GM23248 (cell line): ENCODE results near the gene GRHPR. TPM values are rescaled to one million over a fixed set of nuclear protein-coding genes. Genes with fewer than 3 reads are reported as not detected.

Source experiments
- DNase-seq: peaks from one replicate; pipeline ENCODE4 v3.0.0-alpha.2; 2015
- H2AFZ ChIP-seq: fragments of 200-600 bp; sonication (generic); 2 replicates; pipeline ENCODE4 v1.6.1; 2016; ENCODE audit warnings: antibody characterized with exemption
- H3F3A ChIP-seq: fragments of 200-600 bp; sonication (generic); 2 replicates; pipeline ENCODE4 v1.6.1; 2016; ENCODE audit warnings: mild to moderate bottlenecking, antibody characterized with exemption, mixed run types; ENCODE audit not compliant: insufficient read depth
- H3K27ac ChIP-seq: fragments of 200-600 bp; sonication (generic); 2 replicates; pipeline ENCODE4 v1.5.1; 2016; ENCODE audit warnings: mild to moderate bottlenecking
- H3K27me3 ChIP-seq: fragments of 200-600 bp; sonication (generic); replicated peaks from 2 replicates; pipeline ENCODE4 v1.6.1; 2016; ENCODE audit warnings: mild to moderate bottlenecking; ENCODE audit not compliant: insufficient read depth
- H3K36me3 ChIP-seq: fragments of 200-600 bp; sonication (generic); 2 replicates; pipeline ENCODE4 v1.6.1; 2016; ENCODE audit warnings: low read depth, mild to moderate bottlenecking
- H3K4me1 ChIP-seq: fragments of 200-600 bp; sonication (generic); 2 replicates; pipeline ENCODE4 v1.6.1; 2016; ENCODE audit warnings: mild to moderate bottlenecking; ENCODE audit not compliant: insufficient read depth
- H3K4me2 ChIP-seq: fragments of 200-600 bp; sonication (generic); one replicate; pipeline ENCODE4 v1.6.1; 2016; ENCODE audit warnings: mild to moderate bottlenecking; ENCODE audit not compliant: unreplicated experiment
- H3K4me3 ChIP-seq: fragments of 200-600 bp; sonication (generic); 2 replicates; pipeline ENCODE4 v1.5.1; 2016; ENCODE audit warnings: mild to moderate bottlenecking
- H3K79me2 ChIP-seq: fragments of 200-600 bp; sonication (generic); 2 replicates; pipeline ENCODE4 v1.6.1; 2016; ENCODE audit warnings: mild to moderate bottlenecking; ENCODE audit not compliant: insufficient read depth
- H3K9ac ChIP-seq: fragments of 200-600 bp; sonication (generic); 2 replicates; pipeline ENCODE4 v1.6.1; 2016; ENCODE audit warnings: mild to moderate bottlenecking
- H3K9me2 ChIP-seq: fragments of 200-600 bp; sonication (generic); 2 replicates; pipeline ENCODE4 v1.6.1; 2016; ENCODE audit warnings: mixed run types, mild to moderate bottlenecking, moderate library complexity; ENCODE audit not compliant: insufficient read depth
- H3K9me3 ChIP-seq: fragments of 200-600 bp; sonication (generic); one replicate; pipeline ENCODE4 v1.6.1; 2017; ENCODE audit warnings: low read depth
- H4K20me1 ChIP-seq: fragments of 200-600 bp; sonication (generic); 2 replicates; pipeline ENCODE4 v1.6.0; 2016; ENCODE audit not compliant: insufficient read depth
- EZH2 ChIP-seq: fragments of 200-600 bp; sonication (generic); IDR thresholded peaks from 2 replicates; pipeline ENCODE4 v1.6.1; 2018; ENCODE audit warnings: antibody characterized with exemption, mild to moderate bottlenecking; ENCODE audit not compliant: insufficient read depth, poor library complexity, severe bottlenecking
- EZH2phosphoT487 ChIP-seq: fragments of 200-600 bp; sonication (generic); IDR thresholded peaks from 2 replicates; pipeline ENCODE4 v1.6.1; 2018; ENCODE audit warnings: antibody characterized with exemption, moderate library complexity, mild to moderate bottlenecking, low read depth; ENCODE audit not compliant: insufficient read depth
- WGBS, 2 experiments: methylation state at CpG; one replicate each; pipeline ENCODE4 v1.1.6; 2015 to 2017; ENCODE audit warnings: low lambda C conversion rate in 2 of 2, low coverage in 1 of 2; ENCODE audit errors: missing lambda C conversion rate in 2 of 2; 5-methylcytosine and 5-hydroxymethylcytosine counted together
- in situ Hi-C: fragments of 300-500 bp; cut with MboI; formaldehyde crosslinking; loops from 2 replicates; pipeline ENCODE4 v1.15.0; 2020
- polyA plus RNA-seq: library from polyadenylated mRNA; unstranded; fragments of >200 nt; fragmentation: Nextera tagmentation; extraction: Ambion mirVana; gene quantifications from 2 replicates; pipeline ENCODE4 v1.2.1, GENCODE V29; 2016
- total RNA-seq: library from RNA; depleted of rRNA; stranded (reverse); fragments of >200 nt; shearing (Covaris generic); gene quantifications from 2 replicates; pipeline ENCODE4 v1.2.3, GENCODE V29; 2014

Gene GRHPR
- total and polyA plus RNA-seq, 2 experiments from 2014 or later: 124 to 146 TPM

- in situ Hi-C loops: no loop called here
- 53 to 67% methylated on average over 1 of the region's 1 CpG for WGBS, 2 experiments
Observed at GRCh38 chr9:37456817-37457216, 34.3 kb downstream of the GRHPR start.

GRCh38 chr9:37464006-37464405, 41.5 kb downstream of the GRHPR start:
- no peaks in the 10 kb centered on the region for H4K20me1 ChIP-seq
- H3K9me2 ChIP-seq: no peaks in the 10 kb centered on the region
- H3K4me1 ChIP-seq: peaks cover 15% of the 10 kb centered on the region
- no peaks in the 10 kb centered on the region for H3K27me3 ChIP-seq
- H3K36me3 ChIP-seq: no peaks in the 10 kb centered on the region
- H3K9me3 ChIP-seq: no peaks in the 10 kb centered on the region
- in situ Hi-C loops: no loop called here
- H3K27ac ChIP-seq: peak overlapping the region; percentile 98
- WGBS, 2 experiments: 2 to 5% methylated on average over 3 of the region's 3 CpGs
- peaks cover 56% of the 10 kb centered on the region for H3K79me2 ChIP-seq
- H2AFZ ChIP-seq: peak overlapping the region; percentile 75
- H3F3A ChIP-seq: peaks cover 15% of the 10 kb centered on the region; the same call in 1 of the 2 replicates
- peak overlapping the region; percentile 94 for H3K4me2 ChIP-seq
- peak; percentile 57 for DNase-seq
- TF ChIP-seq EZH2: no peak
- no peak for TF ChIP-seq EZH2phosphoT487
- peak overlapping the region; percentile 92 for H3K9ac ChIP-seq
- H3K4me3 ChIP-seq: peak overlapping the region; percentile 83

More at GRCh38 chr9:37456817-37457216, 34.3 kb downstream of the GRHPR start:
- TF ChIP-seq EZH2 (no peak), EZH2phosphoT487 (no peak)
- Histone ChIP-seq H3K27me3 (no peaks in the 10 kb centered on the region), H3K4me2 (no peak overlapping the region), H3K9me3 (no peaks in the 10 kb centered on the region), H3K36me3 (no peaks in the 10 kb centered on the region), H2AFZ (no peak overlapping the region), H3K4me1 (peaks cover 10% of the 10 kb centered on the region; the same call in 1 of the 2 replicates), H3K9me2 (no peaks in the 10 kb centered on the region; the same call in 1 of the 2 replicates), H3K9ac (no peak overlapping the region), H3F3A (peaks cover 15% of the 10 kb centered on the region; the same call in 1 of the 2 replicates), H3K79me2 (peaks cover 100% of the 10 kb centered on the region), H4K20me1 (0 out of 2 replicates have a peak, but pooled peaks cover 19% of the 10 kb centered on the region), H3K27ac (no peak overlapping the region), H3K4me3 (no peak overlapping the region)
- DNase-seq: no peak

- peak; percentile 89 for DNase-seq
- H3F3A ChIP-seq: peaks cover 15% of the 10 kb centered on the region; the same call in 1 of the 2 replicates
Observed at GRCh38 chr9:37464426-37465248, 42.1 kb downstream of the GRHPR start.

GRCh38 chr9:37465249-37466036, 42.9 kb downstream of the GRHPR start, which contains the start of gene ZBTB5:
Gene ZBTB5, minus strand, starts transcription at chr9:37465450. Its CDS starts 22,899 bp downstream, at chr9:37442551.
- DNase-seq: peak; percentile 100
- peaks cover 15% of the 10 kb centered on the region for H3K4me1 ChIP-seq
- peak within 1 kb of the TSS; percentile 94 for H3K4me2 ChIP-seq
- peaks cover 41% of the 10 kb centered on the region for H3K79me2 ChIP-seq
- 1% methylated on average over 45 to 52 of the region's 52 CpGs for WGBS, 2 experiments
- H3K9me2 ChIP-seq: no peaks in the 10 kb centered on the region
- peak within 1 kb of the TSS; percentile 83 for H3K4me3 ChIP-seq
- H3K27me3 ChIP-seq: no peaks in the 10 kb centered on the region
- H4K20me1 ChIP-seq: no peaks in the 10 kb centered on the region
- H3K9me3 ChIP-seq: no peaks in the 10 kb centered on the region
- peak within 1 kb of the TSS; percentile 92 for H3K9ac ChIP-seq
- peak within 1 kb of the TSS; percentile 98 for H3K27ac ChIP-seq
- H2AFZ ChIP-seq: peak within 1 kb of the TSS; percentile 96
- H3K36me3 ChIP-seq: no peaks in the 10 kb centered on the region
- in situ Hi-C loops: no loop called here
- H3F3A ChIP-seq: peaks cover 15% of the 10 kb centered on the region; the same call in 1 of the 2 replicates
- TF ChIP-seq EZH2 (no peak), EZH2phosphoT487 (no peak)

More at GRCh38 chr9:37464426-37465248, 42.1 kb downstream of the GRHPR start:
- in situ Hi-C loops: no loop called here
- Histone ChIP-seq H3K36me3 (no peaks in the 10 kb centered on the region), H3K9me3 (no peaks in the 10 kb centered on the region), H3K79me2 (peaks cover 49% of the 10 kb centered on the region), H3K9ac (peak overlapping the region; percentile 92), H2AFZ (peak overlapping the region; percentile 75), H3K4me2 (peak overlapping the region; percentile 94), H4K20me1 (no peaks in the 10 kb centered on the region), H3K4me3 (peak overlapping the region; percentile 83), H3K4me1 (peaks cover 15% of the 10 kb centered on the region), H3K9me2 (no peaks in the 10 kb centered on the region), H3K27ac (peak overlapping the region; percentile 98), H3K27me3 (no peaks in the 10 kb centered on the region)
- 1 to 2% methylated on average over 36 to 44 of the region's 47 CpGs for WGBS, 2 experiments
- TF ChIP-seq EZH2phosphoT487 (no peak), EZH2 (no peak)
